Measurements from ENCODE around the gene ITGAD.
"Not testable (repeated sequence)": the region's sequence is repeated elsewhere in the genome, so short reads cannot be mapped to it uniquely, and the experiment has no call there.

Gene ITGAD

GRCh38 chr16:31413943-31414342, 20.8 kb downstream of the ITGAD start:
- TF ChIP-seq CTCF (IDR thresholded peaks at IDR 0.05; ENCODE audit: borderline replicate concordance, extremely low read depth, low read length, poor library complexity, severe bottlenecking) (no peak), EZH2 (IDR thresholded peaks at IDR 0.05; ENCODE audit: borderline replicate concordance, low read depth, low read length, severe bottlenecking) (no peak)
- no peaks in the 10 kb centered on the region for H3K9me3 ChIP-seq (ENCODE audit: insufficient read depth, low read length, severe bottlenecking)
- H2AFZ ChIP-seq (ENCODE audit: low read depth, low read length), result no peak overlapping the region
- H4K20me1 ChIP-seq (ENCODE audit: insufficient read depth, low read length), result no peaks in the 10 kb centered on the region
- H3K4me2 ChIP-seq (ENCODE audit: insufficient read depth, low read length), result no peak overlapping the region
- no peaks in the 10 kb centered on the region for H3K4me1 ChIP-seq (ENCODE audit: insufficient read depth, low read length)
- DNase-seq, result no peak
- no peaks in the 10 kb centered on the region for H3K27me3 ChIP-seq (ENCODE audit: insufficient read depth, low read length, poor library complexity)
- no peak overlapping the region for H3K4me3 ChIP-seq (ENCODE audit: low read depth in 1 of 2, low read length in 2 of 2)
- ATAC-seq (ENCODE audit: insufficient read depth, low read depth), result no peak
- H3K27ac ChIP-seq (ENCODE audit: low read length), result no peak overlapping the region
- H3K9ac ChIP-seq (ENCODE audit: low read depth, low read length), result no peak overlapping the region
- H3K79me2 ChIP-seq (ENCODE audit: insufficient read depth, low read length), result no peaks in the 10 kb centered on the region
- no peaks in the 10 kb centered on the region for H3K36me3 ChIP-seq (ENCODE audit: insufficient read depth, low read length)

- H3K27me3 ChIP-seq (ENCODE audit: insufficient read depth, low read length, poor library complexity), result no peaks in the 10 kb centered on the region
Observed at GRCh38 chr16:31414706-31415105, 21.6 kb downstream of the ITGAD start.

GRCh38 chr16:31416371-31416770, 23.2 kb downstream of the ITGAD start:
- H3K36me3 ChIP-seq (ENCODE audit: insufficient read depth, low read length), result no peaks in the 10 kb centered on the region
- TF ChIP-seq EZH2 (IDR thresholded peaks at IDR 0.05; ENCODE audit: borderline replicate concordance, low read depth, low read length, severe bottlenecking), result no peak
- ATAC-seq (ENCODE audit: insufficient read depth, low read depth), result no peak
- H3K79me2 ChIP-seq (ENCODE audit: insufficient read depth, low read length), result no peaks in the 10 kb centered on the region
- H4K20me1 ChIP-seq (ENCODE audit: insufficient read depth, low read length), result no peaks in the 10 kb centered on the region
- H3K27ac ChIP-seq (ENCODE audit: low read length), result no peak overlapping the region
- no peaks in the 10 kb centered on the region for H3K9me3 ChIP-seq (ENCODE audit: insufficient read depth, low read length, severe bottlenecking)
- H3K4me1 ChIP-seq (ENCODE audit: insufficient read depth, low read length), result no peaks in the 10 kb centered on the region
- no peak overlapping the region for H3K9ac ChIP-seq (ENCODE audit: low read depth, low read length)
- no peak overlapping the region for H3K4me3 ChIP-seq (ENCODE audit: low read depth in 1 of 2, low read length in 2 of 2)
- H2AFZ ChIP-seq (ENCODE audit: low read depth, low read length), result no peak overlapping the region
- no peaks in the 10 kb centered on the region for H3K27me3 ChIP-seq (ENCODE audit: insufficient read depth, low read length, poor library complexity)
- DNase-seq, result no peak
- H3K4me2 ChIP-seq (ENCODE audit: insufficient read depth, low read length), result no peak overlapping the region

More at GRCh38 chr16:31414706-31415105, 21.6 kb downstream of the ITGAD start:
- Histone ChIP-seq H3K79me2 (ENCODE audit: insufficient read depth, low read length) (no peaks in the 10 kb centered on the region), H3K9ac (ENCODE audit: low read depth, low read length) (no peak overlapping the region), H3K4me2 (ENCODE audit: insufficient read depth, low read length) (no peak overlapping the region), H2AFZ (ENCODE audit: low read depth, low read length) (no peak overlapping the region), H3K4me1 (ENCODE audit: insufficient read depth, low read length) (no peaks in the 10 kb centered on the region), H4K20me1 (ENCODE audit: insufficient read depth, low read length) (no peaks in the 10 kb centered on the region), H3K36me3 (ENCODE audit: insufficient read depth, low read length) (no peaks in the 10 kb centered on the region), H3K9me3 (ENCODE audit: insufficient read depth, low read length, severe bottlenecking) (no peaks in the 10 kb centered on the region), H3K27ac (ENCODE audit: low read length) (no peak overlapping the region), H3K4me3 (ENCODE audit: low read depth in 1 of 2, low read length in 2 of 2) (no peak overlapping the region)
- ATAC-seq (ENCODE audit: insufficient read depth, low read depth) (no peak), DNase-seq (no peak)
- TF ChIP-seq CTCF (IDR thresholded peaks at IDR 0.05; ENCODE audit: borderline replicate concordance, extremely low read depth, low read length, poor library complexity, severe bottlenecking), result no peak
- TF ChIP-seq EZH2 (IDR thresholded peaks at IDR 0.05; ENCODE audit: borderline replicate concordance, low read depth, low read length, severe bottlenecking), result no peak

- not testable (repeated sequence) for ATAC-seq (ENCODE audit: insufficient read depth, low read depth); H4K20me1 ChIP-seq (ENCODE audit: insufficient read depth, low read length); H3K27ac ChIP-seq (ENCODE audit: low read length); H3K36me3 ChIP-seq (ENCODE audit: insufficient read depth, low read length); H3K4me1 ChIP-seq (ENCODE audit: insufficient read depth, low read length); H3K79me2 ChIP-seq (ENCODE audit: insufficient read depth, low read length); H3K4me3 ChIP-seq (ENCODE audit: low read depth in 1 of 2, low read length in 2 of 2); H3K9ac ChIP-seq (ENCODE audit: low read depth, low read length); H3K27me3 ChIP-seq (ENCODE audit: insufficient read depth, low read length, poor library complexity); H3K9me3 ChIP-seq (ENCODE audit: insufficient read depth, low read length, severe bottlenecking); DNase-seq; H2AFZ ChIP-seq (ENCODE audit: low read depth, low read length); H3K4me2 ChIP-seq (ENCODE audit: insufficient read depth, low read length)
Observed at GRCh38 chr16:31417036-31417435, 23.9 kb downstream of the ITGAD start.
